HG02571 (cell line): ENCODE measurements around the gene JMJD8.

Experiments used
- ATAC-seq: cut with Tn5 transposase; IDR thresholded peaks from one replicate; pipeline ENCODE4 v1.9.1; 2021; ENCODE audit warnings: mild to moderate bottlenecking, moderate library complexity; ENCODE audit not compliant: unreplicated experiment

Gene JMJD8

GRCh38 chr16:684071-684794, at the start of gene JMJD8:
Gene JMJD8, minus strand, starts transcription at chr16:684334. Its CDS starts 15 bp downstream, at chr16:684319.
- peak; percentile 52 for ATAC-seq

GRCh38 chr16:733382-734207, 49.5 kb upstream of the JMJD8 start:
- ATAC-seq: no peak

- no peak for ATAC-seq
Observed at GRCh38 chr16:732936-733335, 48.8 kb upstream of the JMJD8 start.

GRCh38 chr16:732332-732731, 48.2 kb upstream of the JMJD8 start:
- no peak for ATAC-seq

GRCh38 chr16:730666-731509, 46.8 kb upstream of the JMJD8 start:
- no peak for ATAC-seq

- ATAC-seq: no peak
Observed at GRCh38 chr16:729768-730665, 45.9 kb upstream of the JMJD8 start.

- ATAC-seq: no peak
Observed at GRCh38 chr16:728890-729744, 45.0 kb upstream of the JMJD8 start.

GRCh38 chr16:728131-728889, 44.2 kb upstream of the JMJD8 start:
- no peak for ATAC-seq

- no peak for ATAC-seq
Observed at GRCh38 chr16:727291-727977, 43.3 kb upstream of the JMJD8 start.

- ATAC-seq: no peak
Observed at GRCh38 chr16:726438-727290, 42.5 kb upstream of the JMJD8 start, which contains the start of the genes CCDC78 and HAGHL. Gene CCDC78, minus strand, starts transcription at chr16:726443. Its CDS starts 76 bp downstream, at chr16:726367. Gene HAGHL, plus strand, starts transcription at chr16:727106. Its CDS starts 404 bp downstream, at chr16:727510.

- ATAC-seq: no peak
Observed at GRCh38 chr16:726188-726437, 42.0 kb upstream of the JMJD8 start.

GRCh38 chr16:725463-726187, 41.5 kb upstream of the JMJD8 start:
- ATAC-seq: no peak

- no peak for ATAC-seq
Observed at GRCh38 chr16:725041-725376, 40.9 kb upstream of the JMJD8 start.

GRCh38 chr16:724188-725040, 40.3 kb upstream of the JMJD8 start:
- ATAC-seq: no peak

- ATAC-seq: no peak
Observed at GRCh38 chr16:723695-724094, 39.6 kb upstream of the JMJD8 start.
